Nephron (organoid): ENCODE results near the gene FBL.

Source experiments
- H3K27ac Mint-ChIP-seq, 3 experiments: 2 replicates each; pipeline ENCODE4 v1.8.0; 2020; ENCODE audit warnings: mixed read lengths in 3 of 3, mild to moderate bottlenecking in 2 of 3, moderate library complexity in 1 of 3
- H3K27me3 Mint-ChIP-seq: 2 replicates; pipeline ENCODE4 v1.8.0; 2021; ENCODE audit warnings: low read depth, mild to moderate bottlenecking, moderate library complexity, mixed read lengths
- H3K36me3 Mint-ChIP-seq: 2 replicates; pipeline ENCODE4 v1.8.0; 2020; ENCODE audit warnings: low read depth, mixed read lengths
- H3K4me1 Mint-ChIP-seq: 2 replicates; pipeline ENCODE4 v1.8.0; 2020; ENCODE audit warnings: mixed read lengths
- H3K4me3 Mint-ChIP-seq, 3 experiments: 2 replicates each; pipeline ENCODE4 v1.8.0; 2020; ENCODE audit warnings: mild to moderate bottlenecking in 3 of 3, mixed read lengths in 3 of 3, moderate library complexity in 2 of 3
- H3K9me3 Mint-ChIP-seq: 2 replicates; pipeline ENCODE4 v1.8.0; 2020; ENCODE audit warnings: mixed read lengths
- TF ChIP-seq, protein P1 (sequence below), 3 experiments: fragments of 200-600 bp; sonication (generic); IDR thresholded peaks; one replicate each; pipeline ENCODE4 v1.5.0; 2021; ENCODE audit warnings: antibody characterized with exemption in 3 of 3; ENCODE audit not compliant: unreplicated experiment in 3 of 3

Gene FBL

DNA sequence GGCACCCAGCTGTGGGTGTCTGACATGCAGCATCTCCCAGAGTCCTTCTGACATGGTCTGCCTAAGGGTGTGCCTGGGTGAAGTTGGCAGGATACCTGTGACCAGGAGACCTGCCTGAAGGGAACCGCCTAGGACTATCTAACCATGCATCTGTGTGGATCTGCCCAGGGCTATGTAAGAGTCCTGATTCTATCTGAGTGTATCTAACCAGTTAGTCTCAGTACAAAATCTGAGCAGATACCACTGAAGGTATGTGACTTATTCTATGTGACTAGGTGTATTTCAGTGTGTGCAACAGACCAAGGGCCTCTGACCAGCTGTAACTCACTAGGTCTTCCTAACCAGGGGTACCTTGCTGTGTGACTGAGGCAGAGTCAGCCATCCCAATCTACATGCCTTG lies 28.2 kb upstream of the FBL start:
- Mint-ChIP-seq H3K27me3 (peaks cover 4% of the 10 kb centered on the region), H3K4me3 (no peak overlapping the region), H3K4me1 (no peaks in the 10 kb centered on the region), H3K36me3 (no peaks in the 10 kb centered on the region), H3K27ac (no peak overlapping the region), H3K9me3 (no peaks in the 10 kb centered on the region)
- TF ChIP-seq, protein P1, sequence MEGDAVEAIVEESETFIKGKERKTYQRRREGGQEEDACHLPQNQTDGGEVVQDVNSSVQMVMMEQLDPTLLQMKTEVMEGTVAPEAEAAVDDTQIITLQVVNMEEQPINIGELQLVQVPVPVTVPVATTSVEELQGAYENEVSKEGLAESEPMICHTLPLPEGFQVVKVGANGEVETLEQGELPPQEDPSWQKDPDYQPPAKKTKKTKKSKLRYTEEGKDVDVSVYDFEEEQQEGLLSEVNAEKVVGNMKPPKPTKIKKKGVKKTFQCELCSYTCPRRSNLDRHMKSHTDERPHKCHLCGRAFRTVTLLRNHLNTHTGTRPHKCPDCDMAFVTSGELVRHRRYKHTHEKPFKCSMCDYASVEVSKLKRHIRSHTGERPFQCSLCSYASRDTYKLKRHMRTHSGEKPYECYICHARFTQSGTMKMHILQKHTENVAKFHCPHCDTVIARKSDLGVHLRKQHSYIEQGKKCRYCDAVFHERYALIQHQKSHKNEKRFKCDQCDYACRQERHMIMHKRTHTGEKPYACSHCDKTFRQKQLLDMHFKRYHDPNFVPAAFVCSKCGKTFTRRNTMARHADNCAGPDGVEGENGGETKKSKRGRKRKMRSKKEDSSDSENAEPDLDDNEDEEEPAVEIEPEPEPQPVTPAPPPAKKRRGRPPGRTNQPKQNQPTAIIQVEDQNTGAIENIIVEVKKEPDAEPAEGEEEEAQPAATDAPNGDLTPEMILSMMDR (IDR thresholded peaks at IDR 0.05; ENCODE audit: unreplicated experiment in 3 of 3): no peak

DNA sequence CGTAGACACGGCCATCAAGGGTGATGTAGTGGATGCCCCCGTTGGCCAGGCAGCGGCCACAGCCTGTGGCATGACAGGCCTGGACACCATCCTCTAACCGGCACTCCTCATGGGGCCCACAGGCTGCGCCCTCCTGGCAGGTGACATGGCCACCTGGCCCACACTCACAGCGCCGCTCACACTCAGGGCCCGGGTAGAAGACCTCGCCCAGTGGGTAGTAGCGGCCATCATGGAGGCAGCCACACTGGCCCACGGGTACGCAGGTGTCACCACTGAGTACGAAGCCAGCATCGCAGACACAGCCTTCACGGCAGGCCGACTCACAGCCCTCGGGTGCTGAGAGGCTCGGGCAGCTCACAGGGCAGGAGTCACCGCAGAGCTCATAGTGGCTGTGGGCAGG lies 27.2 kb upstream of the FBL start:
- peaks cover 8% of the 10 kb centered on the region for H3K27me3 Mint-ChIP-seq
- H3K4me1 Mint-ChIP-seq: no peaks in the 10 kb centered on the region
- H3K27ac Mint-ChIP-seq: no peak overlapping the region
- no peaks in the 10 kb centered on the region for H3K9me3 Mint-ChIP-seq
- no peak overlapping the region for H3K4me3 Mint-ChIP-seq
- H3K36me3 Mint-ChIP-seq: no peaks in the 10 kb centered on the region
- TF ChIP-seq, protein P1 (IDR thresholded peaks at IDR 0.05; ENCODE audit: unreplicated experiment in 3 of 3): no peak

DNA sequence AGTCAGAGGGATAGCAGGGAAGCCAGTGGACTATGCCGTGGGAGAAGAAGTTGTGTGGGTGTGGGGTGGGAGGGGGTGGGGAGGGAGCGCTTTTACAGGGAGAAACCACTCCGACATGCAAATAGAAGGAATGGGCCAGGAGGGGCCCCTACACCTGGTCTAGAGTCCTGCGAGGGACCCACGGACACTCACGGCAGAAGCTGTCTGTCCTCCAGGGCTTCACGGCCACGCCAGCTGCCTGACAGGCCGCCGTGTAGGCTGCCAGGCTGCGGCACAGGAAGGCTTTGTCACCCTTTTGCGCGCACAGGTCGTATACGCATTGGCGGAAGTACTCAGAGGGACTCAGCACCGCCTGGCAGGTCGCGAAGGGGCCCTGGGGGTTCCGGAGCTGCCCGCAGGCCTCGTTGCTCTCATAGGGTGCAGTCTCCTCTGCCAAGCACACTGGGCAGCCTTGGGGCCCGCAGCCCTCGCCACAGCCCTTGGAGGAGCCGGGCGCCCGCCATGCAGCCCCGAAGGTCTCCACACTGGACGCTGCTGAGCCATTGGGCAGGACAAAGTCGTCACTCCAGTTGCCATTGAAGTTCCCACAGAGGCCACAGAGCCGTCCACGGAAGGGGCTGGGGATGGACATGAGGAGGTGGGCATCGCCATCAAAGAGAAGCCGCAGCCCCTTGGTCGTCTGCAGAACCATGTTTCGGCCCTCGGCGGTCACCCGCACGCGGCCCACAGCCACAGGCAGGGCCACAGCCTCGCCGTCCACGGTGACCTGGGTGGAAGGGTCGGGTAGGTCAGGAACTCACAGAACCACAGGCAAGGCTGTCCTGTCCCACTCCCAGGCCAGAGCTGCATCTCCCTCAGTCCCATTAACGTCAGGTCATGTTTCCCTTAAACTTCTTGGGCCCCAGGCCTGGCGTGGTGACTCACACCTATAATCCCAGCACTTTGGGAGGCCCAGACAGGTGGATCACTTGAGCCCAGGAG lies 26.0 kb upstream of the FBL start:
- Mint-ChIP-seq H3K4me1 (no peaks in the 10 kb centered on the region), H3K36me3 (no peaks in the 10 kb centered on the region), H3K27ac (no peak overlapping the region), H3K27me3 (peaks cover 8% of the 10 kb centered on the region), H3K9me3 (no peaks in the 10 kb centered on the region), H3K4me3 (no peak overlapping the region)
- TF ChIP-seq, protein P1 (IDR thresholded peaks at IDR 0.05; ENCODE audit: unreplicated experiment in 3 of 3): no peak

DNA sequence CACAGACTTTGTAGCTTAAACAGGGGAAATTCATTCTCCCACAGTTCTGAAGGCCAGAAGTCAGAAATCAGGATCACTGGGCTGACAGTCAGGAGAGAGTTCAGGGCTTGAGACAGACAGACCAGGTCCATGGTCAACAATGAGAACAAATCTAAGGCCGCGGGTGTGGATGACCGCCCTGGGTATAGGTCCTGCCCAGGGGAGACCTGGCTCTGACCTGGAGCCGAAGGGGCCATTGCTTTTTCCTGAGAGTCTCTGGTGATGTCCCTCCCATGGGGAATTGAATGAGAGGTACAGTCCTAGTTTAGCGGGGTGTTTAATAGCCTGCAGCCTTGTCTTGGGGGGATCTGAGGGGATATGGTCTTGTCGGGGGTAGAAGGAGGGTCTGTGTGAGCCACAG lies 25.2 kb upstream of the FBL start:
- no peaks in the 10 kb centered on the region for H3K4me1 Mint-ChIP-seq
- no peak overlapping the region for H3K27ac Mint-ChIP-seq
- no peaks in the 10 kb centered on the region for H3K9me3 Mint-ChIP-seq
- TF ChIP-seq, protein P1 (IDR thresholded peaks at IDR 0.05; ENCODE audit: unreplicated experiment in 3 of 3): no peak
- H3K27me3 Mint-ChIP-seq: peaks cover 8% of the 10 kb centered on the region
- no peak overlapping the region for H3K4me3 Mint-ChIP-seq
- H3K36me3 Mint-ChIP-seq: no peaks in the 10 kb centered on the region

DNA sequence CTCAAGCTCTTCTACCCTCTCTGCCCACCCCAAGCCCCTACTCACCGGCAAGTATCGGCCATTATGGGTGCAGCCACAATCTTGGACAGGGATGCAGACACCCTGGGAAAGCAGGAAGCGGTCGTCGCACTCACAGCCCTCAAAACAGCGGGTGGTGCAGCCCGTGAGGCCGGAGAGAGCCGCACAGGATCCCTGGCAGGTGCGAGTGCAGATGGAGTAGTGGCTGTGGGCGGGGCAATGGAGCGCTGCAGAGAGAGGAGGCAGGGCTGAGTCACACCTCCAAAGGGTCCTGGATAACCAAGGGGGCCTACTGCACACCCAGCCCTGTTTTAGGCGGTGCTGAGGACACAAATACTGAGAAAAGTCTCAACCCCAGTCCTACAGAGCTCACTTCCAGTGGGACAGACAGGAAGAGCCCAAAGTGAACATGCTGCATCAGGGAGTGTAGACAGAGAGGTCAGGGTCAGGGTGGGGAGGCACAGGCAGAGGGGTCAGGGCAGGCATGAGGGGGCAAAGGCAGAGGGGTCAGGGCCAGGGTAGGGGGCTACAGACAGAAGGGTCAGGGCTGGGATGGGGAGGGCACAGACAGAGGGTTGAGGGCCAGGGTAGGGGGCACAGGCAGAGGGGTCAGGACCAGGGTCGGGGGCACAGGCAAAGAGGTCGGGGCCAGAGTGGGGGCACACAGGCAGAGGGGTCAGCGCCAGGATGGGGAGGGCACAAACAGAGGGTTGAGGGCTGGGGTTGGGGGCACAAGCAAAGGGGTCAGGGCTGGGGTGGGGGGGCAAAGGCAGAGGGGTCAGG lies 24.2 kb upstream of the FBL start:
- Mint-ChIP-seq H3K9me3 (no peaks in the 10 kb centered on the region), H3K27me3 (peaks cover 8% of the 10 kb centered on the region), H3K4me3 (no peak overlapping the region), H3K27ac (no peak overlapping the region), H3K36me3 (no peaks in the 10 kb centered on the region), H3K4me1 (no peaks in the 10 kb centered on the region)
- TF ChIP-seq, protein P1 (IDR thresholded peaks at IDR 0.05; ENCODE audit: unreplicated experiment in 3 of 3): no peak
